ENCODE measurements around the gene CHD3.

- TF ChIP-seq POLR2AphosphoS5 (IDR thresholded peaks at IDR 0.05; ENCODE audit: low read depth, low read length) (no peak), POLR2A (IDR thresholded peaks at IDR 0.05; ENCODE audit: low read depth, low read length) (no peak), TAF1 (IDR thresholded peaks at IDR 0.05; ENCODE audit: borderline replicate concordance, low read depth, low read length) (no peak)
Measured at GRCh38 chr17:7916808-7917207, 28.2 kb downstream of the CHD3 start.

Measured in GM12892 (cell line).